Nephron (organoid): ENCODE measurements around the gene CCDC93.

Experiments used
- H3K27ac Mint-ChIP-seq, 3 experiments: 2 replicates each; pipeline ENCODE4 v1.8.0; 2020; ENCODE audit warnings: mixed read lengths in 3 of 3, mild to moderate bottlenecking in 2 of 3, moderate library complexity in 1 of 3
- H3K27me3 Mint-ChIP-seq: 2 replicates; pipeline ENCODE4 v1.8.0; 2021; ENCODE audit warnings: low read depth, mild to moderate bottlenecking, moderate library complexity, mixed read lengths
- H3K36me3 Mint-ChIP-seq: 2 replicates; pipeline ENCODE4 v1.8.0; 2020; ENCODE audit warnings: low read depth, mixed read lengths
- H3K4me1 Mint-ChIP-seq: 2 replicates; pipeline ENCODE4 v1.8.0; 2020; ENCODE audit warnings: mixed read lengths
- H3K4me3 Mint-ChIP-seq, 3 experiments: 2 replicates each; pipeline ENCODE4 v1.8.0; 2020; ENCODE audit warnings: mild to moderate bottlenecking in 3 of 3, mixed read lengths in 3 of 3, moderate library complexity in 2 of 3
- H3K9me3 Mint-ChIP-seq: 2 replicates; pipeline ENCODE4 v1.8.0; 2020; ENCODE audit warnings: mixed read lengths
- TF ChIP-seq, protein P1 (sequence below), 3 experiments: fragments of 200-600 bp; sonication (generic); IDR thresholded peaks; one replicate each; pipeline ENCODE4 v1.5.0; 2021; ENCODE audit warnings: antibody characterized with exemption in 3 of 3; ENCODE audit not compliant: unreplicated experiment in 3 of 3

The CCDC93 gene

DNA sequence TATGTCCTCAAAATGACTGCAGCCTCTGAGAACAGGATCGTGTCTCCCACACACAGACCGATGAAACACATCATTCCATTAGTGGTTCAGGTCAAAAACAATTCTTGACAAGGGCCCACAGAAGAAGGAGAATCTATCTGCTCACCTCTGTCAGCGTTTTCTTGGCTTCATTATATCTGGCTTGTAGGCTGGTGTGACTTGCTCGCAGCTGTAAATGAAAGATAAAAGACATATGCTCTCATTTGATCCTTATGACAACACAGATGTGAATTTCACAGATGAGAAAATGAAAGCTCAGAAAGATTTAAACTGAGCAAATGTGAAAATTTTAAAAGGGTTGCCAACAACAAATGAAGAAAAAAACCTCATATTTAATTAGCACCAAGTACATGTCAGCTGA, 61.6 kb downstream of the CCDC93 start:
- Mint-ChIP-seq H3K4me1 (no peaks in the 10 kb centered on the region), H3K27me3 (no peaks in the 10 kb centered on the region), H3K36me3 (peaks cover 63% of the 10 kb centered on the region), H3K27ac (peak overlapping the region in 1 of 3 experiments; percentile 35), H3K4me3 (no peak overlapping the region), H3K9me3 (no peaks in the 10 kb centered on the region)
- TF ChIP-seq, protein P1, sequence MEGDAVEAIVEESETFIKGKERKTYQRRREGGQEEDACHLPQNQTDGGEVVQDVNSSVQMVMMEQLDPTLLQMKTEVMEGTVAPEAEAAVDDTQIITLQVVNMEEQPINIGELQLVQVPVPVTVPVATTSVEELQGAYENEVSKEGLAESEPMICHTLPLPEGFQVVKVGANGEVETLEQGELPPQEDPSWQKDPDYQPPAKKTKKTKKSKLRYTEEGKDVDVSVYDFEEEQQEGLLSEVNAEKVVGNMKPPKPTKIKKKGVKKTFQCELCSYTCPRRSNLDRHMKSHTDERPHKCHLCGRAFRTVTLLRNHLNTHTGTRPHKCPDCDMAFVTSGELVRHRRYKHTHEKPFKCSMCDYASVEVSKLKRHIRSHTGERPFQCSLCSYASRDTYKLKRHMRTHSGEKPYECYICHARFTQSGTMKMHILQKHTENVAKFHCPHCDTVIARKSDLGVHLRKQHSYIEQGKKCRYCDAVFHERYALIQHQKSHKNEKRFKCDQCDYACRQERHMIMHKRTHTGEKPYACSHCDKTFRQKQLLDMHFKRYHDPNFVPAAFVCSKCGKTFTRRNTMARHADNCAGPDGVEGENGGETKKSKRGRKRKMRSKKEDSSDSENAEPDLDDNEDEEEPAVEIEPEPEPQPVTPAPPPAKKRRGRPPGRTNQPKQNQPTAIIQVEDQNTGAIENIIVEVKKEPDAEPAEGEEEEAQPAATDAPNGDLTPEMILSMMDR (IDR thresholded peaks at IDR 0.05; ENCODE audit: unreplicated experiment in 3 of 3): no peak

DNA sequence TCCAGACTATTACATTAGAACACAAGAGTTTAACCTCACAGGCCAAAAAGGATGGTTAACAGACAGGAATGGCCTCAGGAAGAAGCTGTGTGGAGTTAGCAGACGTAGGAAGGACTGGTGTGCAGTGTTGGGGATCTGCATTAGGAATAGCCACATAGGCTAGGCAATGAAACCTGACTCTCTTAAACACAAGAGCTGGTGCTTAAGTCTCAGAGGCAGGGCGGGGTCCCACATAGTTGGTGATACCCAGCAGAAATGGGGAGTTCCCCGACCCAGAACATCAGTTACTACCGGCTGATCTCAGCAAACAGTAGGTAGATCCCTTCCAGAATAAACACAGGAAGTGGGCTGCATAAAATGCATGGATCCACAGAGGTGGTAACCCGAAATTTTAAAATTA, 64.1 kb downstream of the CCDC93 start:
- TF ChIP-seq, protein P1 (IDR thresholded peaks at IDR 0.05; ENCODE audit: unreplicated experiment in 3 of 3): no peak
- H3K36me3 Mint-ChIP-seq: peaks cover 72% of the 10 kb centered on the region
- H3K27ac Mint-ChIP-seq: no peak overlapping the region
- H3K4me1 Mint-ChIP-seq: no peaks in the 10 kb centered on the region
- H3K27me3 Mint-ChIP-seq: no peaks in the 10 kb centered on the region
- no peaks in the 10 kb centered on the region for H3K9me3 Mint-ChIP-seq
- H3K4me3 Mint-ChIP-seq: no peak overlapping the region

DNA sequence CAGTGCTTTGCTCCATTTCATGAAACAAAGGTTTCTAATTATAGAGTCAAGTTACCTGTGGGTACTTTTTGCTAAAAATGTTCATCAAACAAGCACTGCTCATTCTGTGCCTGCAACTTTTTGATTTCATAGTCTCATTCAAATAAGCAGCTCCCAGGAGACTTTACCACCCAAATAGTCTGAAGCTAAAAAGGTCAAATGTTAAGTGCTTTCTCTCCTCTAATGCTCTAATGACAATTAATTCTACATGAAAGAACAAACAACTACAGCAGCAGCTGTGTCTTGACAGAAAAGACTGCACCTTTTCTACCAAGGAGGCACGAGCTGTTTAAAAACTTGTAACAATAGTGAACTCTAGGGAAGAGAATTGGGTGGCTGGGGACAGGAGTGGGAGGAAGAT, 65.3 kb downstream of the CCDC93 start:
- Mint-ChIP-seq H3K4me3 (no peak overlapping the region), H3K4me1 (no peaks in the 10 kb centered on the region), H3K36me3 (peaks cover 69% of the 10 kb centered on the region), H3K27me3 (no peaks in the 10 kb centered on the region), H3K27ac (no peak overlapping the region), H3K9me3 (no peaks in the 10 kb centered on the region)
- TF ChIP-seq, protein P1 (IDR thresholded peaks at IDR 0.05; ENCODE audit: unreplicated experiment in 3 of 3): no peak

DNA sequence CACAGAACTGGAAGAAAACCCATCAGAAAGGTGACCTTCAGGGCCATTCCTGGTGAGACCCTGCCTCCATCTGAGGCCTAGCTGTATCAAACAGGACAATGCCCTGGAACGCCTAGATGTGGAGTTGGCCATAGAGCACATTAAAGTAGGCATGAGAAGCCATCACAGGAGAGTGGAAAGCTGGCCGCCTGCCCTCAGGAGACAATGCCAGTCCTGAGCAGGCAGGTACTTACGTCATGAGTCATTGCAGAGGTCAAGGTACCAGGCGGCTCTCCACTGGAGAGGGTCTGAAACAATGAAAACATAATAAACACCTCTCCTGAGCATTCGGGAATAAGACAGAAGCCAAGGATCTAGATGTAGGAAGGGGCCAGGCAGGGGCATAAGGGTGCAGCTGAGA, 68.6 kb downstream of the CCDC93 start:
- H3K27ac Mint-ChIP-seq: no peak overlapping the region
- no peaks in the 10 kb centered on the region for H3K9me3 Mint-ChIP-seq
- H3K27me3 Mint-ChIP-seq: no peaks in the 10 kb centered on the region
- H3K4me3 Mint-ChIP-seq: no peak overlapping the region
- peaks cover 67% of the 10 kb centered on the region for H3K36me3 Mint-ChIP-seq
- H3K4me1 Mint-ChIP-seq: no peaks in the 10 kb centered on the region
- TF ChIP-seq, protein P1 (IDR thresholded peaks at IDR 0.05; ENCODE audit: unreplicated experiment in 3 of 3): no peak

DNA sequence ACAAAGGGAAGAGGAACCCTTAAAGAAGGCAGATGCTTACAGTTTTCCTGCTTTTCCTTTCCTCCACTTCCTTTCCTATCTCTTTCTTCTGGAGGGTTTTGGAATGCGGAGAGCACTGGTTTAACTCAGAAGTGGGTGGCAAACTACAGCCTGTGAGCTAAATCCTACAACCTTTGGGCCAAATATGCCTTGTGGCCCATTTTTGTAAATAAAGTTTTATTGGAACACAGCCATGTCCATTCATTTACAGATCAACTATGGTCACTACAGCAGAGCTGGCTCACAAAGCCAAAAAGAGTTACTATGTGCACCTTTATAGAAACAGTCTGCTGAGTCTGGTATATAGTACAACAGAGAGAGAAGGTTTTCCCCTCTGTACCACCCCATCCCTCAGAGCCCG, 69.1 kb downstream of the CCDC93 start:
- Mint-ChIP-seq H3K27me3 (no peaks in the 10 kb centered on the region), H3K4me1 (no peaks in the 10 kb centered on the region), H3K9me3 (no peaks in the 10 kb centered on the region), H3K4me3 (no peak overlapping the region), H3K36me3 (peaks cover 69% of the 10 kb centered on the region), H3K27ac (no peak overlapping the region)
- TF ChIP-seq, protein P1 (IDR thresholded peaks at IDR 0.05; ENCODE audit: unreplicated experiment in 3 of 3): no peak

DNA sequence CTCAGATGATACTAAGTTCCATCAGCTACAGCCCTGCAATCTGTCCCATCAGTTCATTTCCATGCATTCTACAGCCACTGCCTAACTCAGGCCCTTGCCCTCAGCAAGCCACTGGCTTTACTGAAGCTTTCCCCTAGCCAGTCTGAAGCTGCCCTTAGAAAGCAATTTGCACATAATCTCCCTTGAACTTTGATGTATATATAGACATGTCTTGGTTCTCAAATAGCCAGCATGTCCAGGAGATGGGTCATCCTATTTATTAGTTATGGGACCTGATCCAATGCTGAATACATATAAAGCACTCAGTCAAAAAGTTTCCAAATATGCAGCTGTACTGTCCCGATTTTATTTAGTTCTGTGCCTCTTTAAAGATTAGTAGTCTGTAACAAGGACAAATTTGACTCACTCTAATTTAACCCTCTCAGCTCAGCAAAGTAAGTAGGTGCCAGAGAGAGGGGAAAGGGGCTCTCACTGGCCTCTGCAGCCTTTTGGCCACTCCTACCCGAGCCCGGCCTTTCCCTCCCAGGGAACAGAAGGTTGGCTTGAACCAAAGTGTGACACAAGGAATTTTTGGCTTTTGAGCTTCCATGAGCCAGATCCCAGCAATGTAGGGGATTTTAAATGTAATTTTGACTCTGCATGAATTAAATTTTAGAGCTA, 70.7 kb downstream of the CCDC93 start:
- Mint-ChIP-seq H3K27me3 (no peaks in the 10 kb centered on the region), H3K4me3 (no peak overlapping the region), H3K9me3 (no peaks in the 10 kb centered on the region), H3K4me1 (no peaks in the 10 kb centered on the region), H3K27ac (no peak overlapping the region), H3K36me3 (peaks cover 70% of the 10 kb centered on the region)
- TF ChIP-seq, protein P1 (IDR thresholded peaks at IDR 0.05; ENCODE audit: unreplicated experiment in 3 of 3): no peak
